GM18868 (cell line): ENCODE data around the gene SELENOM.

Experiments
- ATAC-seq: cut with Tn5 transposase; IDR thresholded peaks from one replicate; pipeline ENCODE4 v1.9.1; 2021; ENCODE audit warnings: mild to moderate bottlenecking, moderate library complexity; ENCODE audit not compliant: unreplicated experiment

SELENOM gene

GRCh38 chr22:31093086-31093850, 14.1 kb downstream of the SELENOM start:
- ATAC-seq, result no peak

- ATAC-seq, result no peak
Observed at GRCh38 chr22:31092161-31092560, 15.2 kb downstream of the SELENOM start.

- ATAC-seq, result no peak
Observed at GRCh38 chr22:31091106-31091975, 16.0 kb downstream of the SELENOM start.

DNA sequence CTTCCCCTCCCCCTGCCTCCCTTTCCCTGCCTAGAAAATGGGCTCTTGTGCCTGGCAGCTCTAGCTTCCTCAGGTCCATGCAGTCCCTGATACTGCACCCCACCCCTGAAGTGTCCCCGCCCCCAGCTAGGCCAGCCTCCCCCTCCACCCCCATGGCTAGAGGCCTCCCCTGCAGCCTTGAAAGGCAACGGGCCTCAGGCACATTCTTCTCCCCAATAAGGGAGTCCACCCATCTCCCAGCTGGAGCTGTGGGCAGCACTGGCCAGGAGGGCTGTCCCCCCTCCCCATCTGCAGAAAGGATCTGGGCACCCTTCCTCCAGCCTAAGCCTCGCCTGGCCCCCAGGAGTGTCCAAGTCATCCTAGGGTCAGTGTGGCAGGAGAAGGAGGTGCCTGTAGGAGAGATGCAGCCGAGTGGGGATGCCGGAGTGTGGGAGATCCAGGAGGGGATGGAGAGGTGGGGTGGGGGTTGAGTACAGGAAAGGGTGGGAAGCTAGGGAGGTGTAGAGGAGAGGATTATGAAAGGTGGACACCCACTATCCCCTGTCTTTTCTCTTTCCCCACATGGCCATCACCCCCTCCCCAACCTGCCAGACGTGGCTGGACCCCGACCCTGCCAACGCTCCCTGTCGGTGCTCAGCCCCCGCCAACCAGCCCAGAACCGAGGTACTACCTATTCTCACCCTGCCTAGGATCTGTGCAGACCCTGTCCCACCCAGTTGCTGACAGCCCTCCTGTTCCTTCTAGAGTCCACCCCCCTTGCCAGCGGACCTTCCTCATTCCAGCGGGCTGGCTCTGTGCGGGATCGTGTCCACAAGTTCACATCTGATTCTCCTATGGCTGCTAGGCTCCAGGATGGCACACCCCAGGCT, 16.9 kb downstream of the SELENOM start:
- ATAC-seq, result no peak

GRCh38 chr22:31089160-31090100, 17.9 kb downstream of the SELENOM start:
- no peak for ATAC-seq

DNA sequence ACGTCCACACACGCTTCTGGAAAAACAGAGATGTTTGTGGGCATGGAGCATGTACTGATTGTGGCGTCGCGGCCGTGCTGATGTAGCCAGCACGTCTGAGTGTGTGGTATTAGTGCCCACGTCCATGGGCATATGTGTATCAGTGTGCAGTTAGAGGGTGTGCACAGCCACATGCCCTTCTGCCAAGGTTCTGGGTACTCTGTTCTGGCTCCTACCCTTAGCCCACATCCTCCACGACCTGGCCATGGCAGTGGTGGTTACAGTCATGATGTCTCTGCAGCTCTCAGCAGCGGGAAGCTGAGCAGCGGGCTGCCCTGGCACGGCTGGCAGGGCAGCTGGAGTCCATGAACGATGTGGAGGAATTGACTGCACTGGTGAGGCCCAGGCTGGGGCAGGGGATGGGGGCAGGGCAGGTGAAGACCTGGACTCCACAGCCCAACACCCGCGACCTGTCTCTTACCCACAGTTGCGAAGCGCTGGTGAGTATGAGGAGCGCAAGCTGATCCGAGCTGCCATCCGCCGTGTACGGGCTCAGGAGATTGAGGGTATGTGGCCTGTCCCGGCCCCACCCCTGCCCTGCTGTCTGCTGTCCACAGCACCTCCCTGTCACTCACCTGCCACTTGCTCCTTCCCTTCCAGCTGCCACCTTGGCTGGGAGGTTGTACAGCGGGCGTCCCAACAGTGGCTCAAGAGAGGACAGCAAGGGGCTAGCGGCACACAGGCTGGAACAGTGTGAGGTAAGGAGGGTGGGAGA, 19.0 kb downstream of the SELENOM start:
- ATAC-seq, result no peak

DNA sequence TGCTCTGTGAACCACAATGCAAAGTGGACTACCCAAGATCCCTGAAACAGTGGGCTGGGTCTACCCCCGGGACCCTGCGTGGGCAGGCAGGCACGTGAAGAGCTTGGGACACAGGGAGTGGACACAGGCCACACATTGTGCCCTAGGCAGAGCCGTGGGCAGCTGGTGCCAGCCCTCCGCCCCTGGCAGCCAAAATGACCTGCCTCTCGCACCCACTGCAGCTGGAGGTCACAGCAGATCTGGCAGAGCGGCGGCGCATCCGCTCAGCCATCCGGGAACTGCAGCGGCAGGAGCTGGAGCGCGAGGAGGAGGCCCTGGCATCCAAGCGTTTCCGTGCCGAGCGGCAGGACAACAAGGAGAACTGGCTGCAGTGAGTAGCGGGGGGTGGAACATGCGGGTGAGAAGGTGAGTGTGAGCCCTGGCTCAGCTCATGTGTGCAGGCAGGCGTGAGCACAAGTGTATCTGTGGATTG, 19.6 kb downstream of the SELENOM start:
- no peak for ATAC-seq

DNA sequence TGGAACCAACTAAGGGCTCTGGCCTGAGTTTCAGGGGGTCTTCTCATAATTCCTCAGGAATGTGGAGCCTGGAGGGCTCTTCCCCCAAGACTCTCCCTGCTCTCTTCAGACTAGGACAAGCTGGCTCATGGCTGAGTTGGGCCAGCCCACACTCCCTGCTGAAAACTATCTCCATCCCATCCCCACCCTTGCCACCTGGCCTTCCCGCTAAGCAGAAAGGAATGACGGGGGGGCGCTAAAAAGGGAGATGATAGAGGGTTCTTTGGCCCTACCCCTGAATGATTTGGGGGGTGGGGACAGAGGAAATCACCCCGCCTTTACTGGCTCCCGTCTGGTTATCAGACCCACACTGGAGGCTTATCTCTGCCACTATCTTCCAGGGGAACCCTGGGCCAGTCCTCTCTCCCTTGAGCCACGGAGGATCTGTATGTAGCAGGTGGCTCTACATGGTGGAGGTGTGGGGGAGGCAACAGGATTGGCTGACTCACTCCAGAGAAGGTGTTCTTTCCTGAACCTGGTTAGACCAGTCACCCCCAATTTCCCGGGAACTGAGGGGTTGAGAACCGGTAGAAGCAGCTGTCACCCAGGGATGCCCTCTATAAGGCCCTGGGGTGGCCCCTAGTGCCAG, 20.6 kb downstream of the SELENOM start:
- no peak for ATAC-seq

GRCh38 chr22:31085928-31086327, 21.4 kb downstream of the SELENOM start:
- ATAC-seq, result no peak

DNA sequence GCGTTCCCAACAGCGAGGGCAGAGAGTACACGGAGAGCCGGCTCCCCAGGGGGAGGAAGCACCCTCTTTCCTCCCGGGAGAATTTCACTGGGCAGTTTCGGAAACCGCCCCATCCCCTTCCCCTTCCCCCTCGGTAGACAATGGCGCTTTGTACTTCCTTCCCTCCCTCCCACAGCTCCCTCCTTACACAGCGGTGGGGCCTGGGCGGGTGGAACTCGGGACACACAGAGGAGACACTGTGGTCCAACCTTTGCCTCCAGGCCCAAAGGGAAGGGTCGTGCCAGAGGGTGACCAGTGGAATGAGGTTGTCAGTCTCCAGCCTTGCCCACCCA, 21.9 kb downstream of the SELENOM start:
- no peak for ATAC-seq

DNA sequence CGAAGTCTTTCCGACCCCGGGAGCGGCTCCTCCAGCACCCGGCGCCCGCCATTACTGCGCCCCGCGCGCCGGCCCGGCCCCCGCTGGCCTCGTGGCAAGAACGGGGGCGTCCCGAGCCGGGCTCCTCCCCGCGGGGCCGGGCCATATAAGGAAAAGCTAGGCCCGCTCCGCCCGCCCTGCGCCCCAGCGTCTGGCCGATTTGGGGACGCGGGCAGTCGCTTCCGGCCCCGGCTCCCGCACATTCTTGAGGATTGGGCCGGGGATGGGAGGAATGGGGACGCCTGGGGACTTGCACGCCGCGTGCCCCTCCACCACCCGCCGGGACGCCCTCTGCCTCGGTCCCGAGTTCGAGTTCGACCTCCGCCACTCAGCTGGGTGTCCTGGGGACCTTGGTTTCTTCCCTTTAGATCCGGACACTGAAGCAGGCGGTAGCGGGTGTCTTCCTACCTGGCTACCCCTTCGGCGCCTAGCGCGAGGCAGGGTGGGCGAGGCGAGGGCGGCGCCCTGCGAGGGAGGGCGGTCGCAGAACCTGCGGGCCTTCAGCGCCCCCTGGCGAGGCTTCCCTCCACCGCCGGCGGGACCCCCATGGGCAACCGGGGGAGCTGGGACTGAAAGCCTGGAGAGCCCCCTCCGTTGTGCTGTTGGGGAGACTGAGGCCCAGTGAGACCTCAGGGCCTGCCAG, 22.4 kb downstream of the SELENOM start:
- peak; percentile 74 for ATAC-seq

DNA sequence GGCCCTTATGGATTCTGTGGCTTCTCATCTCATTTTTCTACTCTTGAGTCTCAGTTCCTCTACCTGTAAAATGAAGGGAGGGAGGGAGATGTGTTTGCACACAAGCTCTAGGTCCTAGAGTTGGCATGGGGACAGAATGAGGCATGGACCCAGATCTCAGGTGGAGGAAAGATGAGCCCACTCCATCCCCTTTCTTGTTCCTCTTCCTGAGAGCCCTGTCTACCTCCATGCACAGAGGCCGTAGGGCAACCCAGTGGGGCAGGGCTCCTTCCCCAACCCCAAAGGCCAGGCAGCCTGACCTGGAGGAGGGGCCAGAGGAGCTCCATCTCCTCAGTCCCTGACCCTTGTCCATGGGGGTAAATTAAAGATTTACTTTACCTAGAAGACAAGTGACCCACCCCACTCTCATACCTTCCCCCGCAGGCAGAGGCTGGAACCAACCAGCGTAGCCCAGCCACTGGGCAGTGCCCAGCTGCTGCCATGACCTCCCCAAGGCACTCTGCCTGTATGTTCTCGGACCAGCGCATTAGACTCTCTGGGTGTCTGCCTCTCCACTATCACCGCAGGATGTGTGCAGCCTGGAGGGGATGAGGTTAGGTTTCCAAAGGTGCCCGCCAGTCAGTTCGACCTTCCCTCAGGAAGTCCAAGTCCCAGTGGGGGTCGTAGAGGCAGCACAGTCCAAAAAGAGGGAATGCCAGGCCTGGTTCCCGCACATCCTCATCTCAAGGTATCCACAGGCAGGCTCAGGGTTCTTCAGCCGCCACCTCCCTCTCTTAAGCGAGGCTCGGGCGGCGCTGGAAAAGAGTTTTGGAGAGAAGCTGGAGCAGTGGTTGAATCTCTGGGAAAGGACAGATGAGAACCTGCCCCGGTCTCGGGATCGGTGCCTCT, 23.2 kb downstream of the SELENOM start:
- ATAC-seq, result no peak

- ATAC-seq, result no peak
Observed at GRCh38 chr22:31083377-31083768, 24.0 kb downstream of the SELENOM start.

- no peak for ATAC-seq
Observed at GRCh38 chr22:31082606-31083376, 24.6 kb downstream of the SELENOM start.

- ATAC-seq, result no peak
Observed at GRCh38 chr22:31081963-31082605, 25.3 kb downstream of the SELENOM start.
